Central memory CD4-positive, alpha-beta T cell (primary cell): Measurements from ENCODE around the gene SLC48A1.
A peak's percentile ranks its signal among the peaks of the same experiment; 100 is the strongest.

Experiments
- DNase-seq: peaks from one replicate; pipeline ENCODE4 v3.0.0; 2022

The SLC48A1 gene

GRCh38 chr12:47758834-47759690 is 14.0 kb upstream of the SLC48A1 start, which contains the start of gene RAPGEF3:
RAPGEF3 (minus strand) TSS chr12:47758880; CDS start chr12:47758556, 324 bp downstream.
- DNase-seq = peak; percentile 67

DNA sequence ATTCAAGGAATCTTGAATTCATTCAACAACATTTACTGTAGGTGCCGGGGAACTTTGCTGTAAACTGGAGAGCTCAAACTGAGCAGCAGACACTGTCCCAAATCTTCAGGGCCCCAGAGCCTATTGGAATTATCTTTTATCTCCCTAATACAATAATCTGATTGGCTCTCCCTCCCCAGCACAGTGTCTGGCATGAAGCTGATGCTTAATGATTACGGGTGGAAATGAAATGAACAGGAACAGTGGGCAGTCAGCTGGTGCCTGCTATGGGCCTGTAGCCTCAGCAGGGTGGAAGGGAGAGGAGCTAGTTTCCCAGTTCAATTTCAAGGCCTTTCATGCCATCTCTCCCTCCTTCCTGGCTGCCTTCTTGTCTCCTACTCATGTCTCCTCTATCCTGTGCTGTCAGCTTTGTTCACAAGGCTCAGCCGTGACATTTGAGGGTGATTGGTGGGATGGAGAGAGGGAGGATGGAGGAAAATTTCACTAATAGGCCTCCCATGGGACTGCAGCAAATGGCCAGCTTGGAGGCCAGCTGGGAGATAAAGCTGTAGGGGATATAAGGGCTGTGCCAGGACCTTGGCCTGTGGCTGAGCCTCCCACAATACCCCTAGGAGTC is 10.1 kb upstream of the SLC48A1 start:
- no peak for DNase-seq

DNA sequence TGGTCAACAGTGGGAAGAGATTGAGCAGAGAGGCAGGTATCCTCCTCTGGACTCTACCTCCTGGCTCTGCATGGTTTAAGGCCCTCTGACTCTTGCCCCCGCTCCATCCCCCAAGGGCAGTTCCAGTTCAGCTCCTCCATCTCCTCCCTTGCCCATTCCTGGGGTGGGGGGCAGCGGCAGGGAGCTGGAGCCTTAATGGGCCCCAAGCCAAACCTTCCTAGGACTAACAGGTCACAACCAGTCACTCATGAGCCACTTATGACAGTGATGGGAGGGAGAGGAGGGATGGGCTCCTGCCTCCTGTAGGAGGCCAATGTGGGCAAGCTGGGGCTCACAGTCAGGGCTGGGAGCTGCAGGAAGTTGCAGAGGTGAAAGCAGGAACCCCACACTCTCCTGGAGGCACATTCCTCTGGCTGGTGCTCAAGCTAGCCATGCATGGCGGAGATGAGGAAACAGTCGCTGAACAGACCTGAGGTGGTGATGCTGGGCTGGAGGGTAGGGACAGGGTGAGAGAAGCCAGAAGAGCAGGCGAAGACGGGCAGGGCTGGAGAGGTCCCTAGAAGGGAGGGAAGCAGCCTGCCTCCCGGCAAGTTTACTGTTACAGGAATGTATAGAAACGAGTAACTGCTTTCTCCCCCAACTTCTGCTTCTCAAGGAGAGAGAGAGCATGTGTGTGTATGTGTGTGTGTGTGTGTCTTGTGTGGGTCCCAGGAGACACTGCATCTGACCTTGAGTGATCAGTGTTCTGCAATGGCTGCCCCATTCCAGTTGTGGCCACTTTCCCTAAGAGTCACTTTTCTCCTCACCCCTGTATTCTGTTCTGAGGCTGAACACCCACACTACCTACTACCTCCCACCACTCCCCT is 9.3 kb upstream of the SLC48A1 start:
- no peak for DNase-seq

DNA sequence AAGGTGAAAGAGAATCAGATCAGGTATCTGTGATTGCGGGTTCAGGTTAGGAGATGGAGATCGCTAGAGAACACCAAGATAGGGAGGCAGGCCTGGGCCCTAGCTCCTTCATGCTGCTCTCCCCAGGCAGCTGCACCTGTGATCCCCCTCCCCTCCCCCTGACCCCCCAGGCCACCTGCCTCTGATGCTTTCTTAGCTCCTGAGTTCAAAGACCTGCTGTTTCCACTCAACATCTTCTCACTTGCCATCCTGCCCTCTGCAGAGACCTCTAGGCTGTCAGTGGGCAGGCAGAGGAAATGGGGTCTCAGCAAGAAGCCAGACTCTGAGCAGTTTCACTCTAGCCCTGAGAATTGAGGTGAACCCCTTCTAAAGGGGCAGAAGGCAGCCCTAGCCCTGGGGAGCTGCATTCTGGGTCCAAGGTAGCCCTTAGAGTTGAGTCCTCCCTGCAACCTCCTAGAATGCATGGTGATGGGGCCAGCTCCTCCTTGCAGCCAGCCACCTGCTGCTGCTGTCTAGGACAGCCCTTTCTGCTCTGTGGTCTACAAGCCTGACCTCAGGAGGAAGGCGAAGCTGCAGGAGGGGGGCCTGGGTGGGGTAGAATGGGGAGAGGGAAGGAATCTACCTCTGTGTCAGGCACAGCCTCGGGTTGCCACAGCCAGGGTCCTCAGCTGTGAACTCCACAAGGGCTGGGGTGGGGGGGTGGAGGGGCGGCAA is 6.4 kb upstream of the SLC48A1 start:
- no peak for DNase-seq

DNA sequence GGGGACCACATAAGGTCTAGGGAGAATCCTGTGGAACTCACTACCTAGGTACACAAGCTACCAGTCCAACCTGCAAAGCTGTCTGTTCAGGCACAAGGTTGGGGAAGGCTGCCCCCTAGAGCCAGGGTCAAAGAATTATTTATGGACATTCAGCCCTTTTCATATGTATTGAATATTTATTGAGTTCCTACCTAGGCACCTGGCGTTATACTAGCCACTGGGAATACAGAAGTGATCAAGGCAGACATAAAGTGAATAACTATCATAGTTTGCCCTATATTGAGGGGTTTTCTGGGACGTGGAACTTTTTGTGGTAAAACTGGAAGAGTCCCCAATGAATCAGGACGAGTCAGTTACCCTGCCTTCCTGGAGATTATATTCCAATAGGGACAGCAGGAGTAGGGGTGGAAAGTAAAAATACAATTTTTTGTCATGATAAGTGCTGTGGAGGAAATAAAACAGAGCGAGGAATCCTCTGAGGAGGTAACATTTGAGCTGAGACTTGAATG is 5.8 kb upstream of the SLC48A1 start:
- DNase-seq = peak; percentile 63

- DNase-seq = no peak
Observed at GRCh38 chr12:47768323-47768811, 4.7 kb upstream of the SLC48A1 start.

DNA sequence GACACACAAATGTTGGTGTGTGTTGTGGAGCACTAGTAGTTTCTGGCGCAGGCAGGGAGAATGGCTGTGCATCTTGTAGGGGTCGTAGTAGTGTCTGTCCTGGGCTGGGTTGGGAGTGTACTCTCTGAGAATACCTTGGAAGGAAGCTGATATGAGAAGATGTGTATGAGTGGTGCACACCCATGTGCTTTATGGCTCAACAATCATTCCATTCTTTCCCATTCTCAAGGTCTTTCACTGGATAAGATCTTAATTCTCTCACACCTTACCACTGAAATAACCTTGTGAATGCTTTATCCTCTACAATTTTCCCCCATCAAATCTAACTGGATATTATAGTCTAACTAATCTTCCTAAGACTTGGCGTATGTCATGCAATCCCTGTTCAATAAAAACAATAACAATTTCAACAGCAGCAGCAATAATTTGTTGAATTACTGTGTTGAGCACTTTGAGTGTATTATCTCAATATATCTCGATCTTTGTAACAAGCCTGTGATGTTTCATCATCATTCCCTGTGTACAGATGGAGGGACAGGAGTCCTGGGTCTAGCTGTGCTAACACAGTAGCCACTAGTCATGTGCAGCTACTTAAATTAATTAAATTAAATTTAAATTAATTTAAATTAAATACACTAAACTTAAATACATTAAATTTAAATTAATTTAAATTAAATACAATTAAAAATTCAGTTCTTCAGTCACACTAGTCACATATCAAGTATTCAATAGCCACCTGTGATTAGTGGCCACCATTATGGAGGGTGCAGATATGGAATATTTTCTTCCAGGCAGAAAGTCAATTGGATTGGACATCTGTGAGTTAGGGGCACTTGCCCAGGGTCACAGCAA is 3.6 kb upstream of the SLC48A1 start:
- no peak for DNase-seq

- DNase-seq = no peak
Observed at GRCh38 chr12:47770086-47770726, 2.8 kb upstream of the SLC48A1 start.

DNA sequence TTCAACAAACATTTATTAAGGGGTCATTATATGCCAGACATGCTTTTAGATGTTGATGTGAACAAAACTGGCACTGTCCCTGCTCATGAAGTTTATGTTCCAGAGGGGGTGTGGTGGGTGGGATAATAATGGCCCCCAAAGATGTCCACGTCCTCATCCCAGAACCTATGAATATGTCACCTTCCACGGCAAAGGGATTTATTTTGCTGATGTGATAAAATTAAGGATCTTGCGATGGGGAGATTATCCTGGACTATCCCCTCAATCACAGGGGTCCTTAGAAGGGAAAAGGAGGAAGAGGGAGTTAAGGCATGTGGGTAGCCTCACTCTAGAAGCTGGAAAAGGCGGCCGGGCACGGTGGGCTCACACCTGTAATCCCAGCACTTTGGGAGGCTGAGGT is 1.7 kb upstream of the SLC48A1 start:
- no peak for DNase-seq

GRCh38 chr12:47772094-47772660 is 861 bp upstream of the SLC48A1 start:
- DNase-seq = no peak

DNA sequence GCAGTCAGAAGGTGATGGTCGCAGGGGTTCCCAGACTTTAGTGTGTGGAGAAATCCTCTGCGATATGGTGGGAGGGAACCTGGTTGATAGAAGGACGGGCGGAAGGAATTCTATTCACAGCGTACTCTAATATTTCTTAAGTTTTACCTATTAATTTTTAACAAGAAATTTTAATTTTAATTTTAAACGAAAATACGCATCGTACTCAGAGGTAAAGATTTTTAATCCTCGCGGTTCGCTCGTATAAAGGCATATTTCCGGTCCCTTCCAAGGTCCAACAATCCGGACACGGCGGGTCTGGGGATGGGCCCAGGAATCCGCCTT is 338 bp upstream of the SLC48A1 start:
- DNase-seq = no peak

DNA sequence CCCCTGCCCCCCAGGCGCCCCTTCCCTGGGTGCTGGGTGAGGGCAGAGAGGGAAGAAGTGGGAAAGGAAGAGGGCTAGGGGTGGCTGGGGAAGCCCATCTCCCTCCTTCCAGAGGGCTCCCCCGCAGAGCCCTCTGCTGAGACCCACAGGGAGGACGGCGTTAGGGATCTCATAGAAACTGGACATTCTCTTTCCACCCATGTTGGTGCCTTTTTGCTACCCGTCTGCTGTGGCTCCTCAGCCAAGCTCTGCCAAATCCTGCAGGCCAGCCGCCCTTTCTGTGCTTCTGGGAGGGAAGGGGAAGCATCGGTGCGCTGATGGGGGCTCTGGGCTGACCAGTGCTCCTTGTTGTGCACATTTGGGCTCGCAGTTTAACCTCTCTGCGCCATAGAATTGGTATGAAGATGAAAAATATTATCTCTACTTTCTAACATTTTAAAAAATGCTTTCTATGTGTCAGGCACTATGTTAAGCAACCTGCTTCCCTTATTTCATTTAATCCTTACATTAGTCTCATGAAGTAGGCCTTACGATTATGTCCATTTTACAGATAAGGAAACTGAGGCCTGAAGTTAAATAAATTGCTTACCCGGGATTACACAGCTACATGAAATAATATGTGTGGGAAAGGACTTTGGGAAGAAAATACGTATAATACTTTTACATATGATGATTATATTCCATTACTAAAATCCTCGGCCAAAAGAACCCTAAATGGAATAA is 981 bp downstream of the SLC48A1 start:
- DNase-seq = no peak

- DNase-seq = no peak
Observed at GRCh38 chr12:47774663-47775062, 1.6 kb downstream of the SLC48A1 start.

- DNase-seq = no peak
Observed at GRCh38 chr12:47775100-47775911, 2.3 kb downstream of the SLC48A1 start.

DNA sequence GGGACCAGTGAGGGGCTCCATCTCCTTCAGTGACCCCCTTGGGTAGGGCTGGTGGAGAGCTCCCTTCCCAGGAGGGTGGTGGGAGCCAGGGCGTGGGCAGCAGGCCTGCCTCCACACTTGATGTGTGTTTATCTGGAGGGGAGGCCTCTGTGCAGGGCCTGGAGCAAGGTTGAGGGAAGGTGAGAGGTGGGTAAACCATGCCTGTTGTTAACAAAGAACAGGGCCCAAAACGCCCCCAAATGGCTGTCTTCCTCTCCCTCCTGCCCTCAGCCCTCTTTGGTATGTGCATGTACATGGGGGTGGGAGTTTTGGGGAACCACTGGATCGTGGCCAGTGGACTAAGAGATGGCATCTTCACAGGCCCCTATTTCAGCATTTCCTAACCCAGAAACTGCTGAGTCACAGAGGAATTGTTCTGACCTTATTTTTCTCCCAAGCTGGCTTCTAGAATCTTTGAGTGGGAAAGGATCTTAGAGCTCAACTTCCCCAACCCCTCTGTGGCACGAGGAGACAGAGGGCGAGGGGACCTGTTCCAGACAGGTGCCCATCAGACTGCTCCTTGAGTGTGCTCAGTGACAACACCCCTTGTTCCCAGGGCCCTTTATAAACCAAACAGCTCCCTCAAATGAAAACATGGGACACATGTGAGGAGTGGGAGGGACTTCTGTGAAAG is 3.6 kb downstream of the SLC48A1 start:
- DNase-seq = no peak

GRCh38 chr12:47777151-47777550 is 4.1 kb downstream of the SLC48A1 start:
- DNase-seq = no peak

GRCh38 chr12:47777741-47778558 is 4.9 kb downstream of the SLC48A1 start:
- DNase-seq = no peak
